OCI-LY3 (cell line): ENCODE data around the gene C1orf21.

ENCODE experiments used
- EZH2phosphoT487 ChIP-seq: fragments of 200-600 bp; shearing (Covaris generic); IDR thresholded peaks from 2 replicates; pipeline ENCODE4 v1.6.1; 2018; ENCODE audit warnings: antibody characterized with exemption, mixed run types, low read depth
- TF ChIP-seq, protein P1 (sequence below): fragments of 200-600, 300-600 bp; sonication (generic); IDR thresholded peaks from 2 replicates; pipeline ENCODE4 v1.5.1; 2014; ENCODE audit warnings: antibody characterized with exemption, low read length, low read depth

DNA sequence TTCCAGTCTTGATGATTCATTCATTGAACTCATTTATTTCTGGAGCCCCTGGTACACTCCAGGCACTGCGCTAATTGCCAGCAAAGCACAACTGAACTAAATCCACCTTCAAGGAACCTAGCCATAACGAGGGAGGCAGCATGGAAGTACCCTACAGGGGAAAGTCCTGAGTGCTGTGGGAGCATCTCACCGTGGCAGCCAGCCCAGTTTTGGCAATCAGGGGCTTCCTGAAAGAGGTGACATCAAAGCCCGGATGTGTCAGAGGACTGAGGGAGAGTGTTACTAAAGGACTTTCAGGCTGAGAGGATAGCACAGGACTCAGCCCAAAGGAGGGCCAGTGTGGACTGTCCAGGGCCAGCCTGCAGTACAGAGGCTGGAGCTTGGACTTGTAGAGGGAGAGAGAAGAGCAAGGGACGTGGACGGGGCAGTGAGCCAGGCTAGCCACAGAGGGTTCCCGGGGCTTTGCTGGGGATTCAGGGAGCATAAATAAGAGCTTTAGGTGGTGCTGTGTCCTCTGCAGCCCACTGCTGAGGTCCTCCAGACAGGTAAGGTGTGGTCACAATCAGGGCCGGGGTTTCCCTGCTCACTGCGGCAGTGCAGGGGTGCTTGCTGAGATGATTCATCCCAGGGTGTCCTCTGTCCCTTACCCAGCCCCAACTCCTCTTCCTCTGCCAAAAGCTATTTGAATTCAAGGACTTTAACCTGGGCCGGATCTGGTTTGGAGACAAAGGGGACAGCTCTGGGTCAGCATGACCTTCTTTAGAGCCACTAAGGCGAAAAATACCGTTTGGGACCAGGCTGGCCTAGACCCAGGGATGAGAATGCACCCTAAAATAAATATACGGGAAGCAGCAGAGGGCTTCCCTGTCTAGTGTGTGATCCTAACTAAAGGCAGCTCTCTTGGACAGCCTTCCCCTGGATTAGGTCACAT is 239.5 kb downstream of the C1orf21 start:
- TF ChIP-seq, protein P1, sequence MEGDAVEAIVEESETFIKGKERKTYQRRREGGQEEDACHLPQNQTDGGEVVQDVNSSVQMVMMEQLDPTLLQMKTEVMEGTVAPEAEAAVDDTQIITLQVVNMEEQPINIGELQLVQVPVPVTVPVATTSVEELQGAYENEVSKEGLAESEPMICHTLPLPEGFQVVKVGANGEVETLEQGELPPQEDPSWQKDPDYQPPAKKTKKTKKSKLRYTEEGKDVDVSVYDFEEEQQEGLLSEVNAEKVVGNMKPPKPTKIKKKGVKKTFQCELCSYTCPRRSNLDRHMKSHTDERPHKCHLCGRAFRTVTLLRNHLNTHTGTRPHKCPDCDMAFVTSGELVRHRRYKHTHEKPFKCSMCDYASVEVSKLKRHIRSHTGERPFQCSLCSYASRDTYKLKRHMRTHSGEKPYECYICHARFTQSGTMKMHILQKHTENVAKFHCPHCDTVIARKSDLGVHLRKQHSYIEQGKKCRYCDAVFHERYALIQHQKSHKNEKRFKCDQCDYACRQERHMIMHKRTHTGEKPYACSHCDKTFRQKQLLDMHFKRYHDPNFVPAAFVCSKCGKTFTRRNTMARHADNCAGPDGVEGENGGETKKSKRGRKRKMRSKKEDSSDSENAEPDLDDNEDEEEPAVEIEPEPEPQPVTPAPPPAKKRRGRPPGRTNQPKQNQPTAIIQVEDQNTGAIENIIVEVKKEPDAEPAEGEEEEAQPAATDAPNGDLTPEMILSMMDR = no peak
- no peak for TF ChIP-seq EZH2phosphoT487
